ENCODE measurements around the gene SOD2. TPM values are rescaled to one million over a fixed set of nuclear protein-coding genes. Genes with fewer than 3 reads are reported as not detected.
A peak's percentile ranks its signal among the peaks of the same experiment; 100 is the strongest.

SOD2 gene
- total and polyA plus RNA-seq, 9 of the 15 experiments (the other 6 are each of a cell fraction or from before 2014, with no cell fraction given): 39.8 to 140 (median 95.8) TPM

DNA sequence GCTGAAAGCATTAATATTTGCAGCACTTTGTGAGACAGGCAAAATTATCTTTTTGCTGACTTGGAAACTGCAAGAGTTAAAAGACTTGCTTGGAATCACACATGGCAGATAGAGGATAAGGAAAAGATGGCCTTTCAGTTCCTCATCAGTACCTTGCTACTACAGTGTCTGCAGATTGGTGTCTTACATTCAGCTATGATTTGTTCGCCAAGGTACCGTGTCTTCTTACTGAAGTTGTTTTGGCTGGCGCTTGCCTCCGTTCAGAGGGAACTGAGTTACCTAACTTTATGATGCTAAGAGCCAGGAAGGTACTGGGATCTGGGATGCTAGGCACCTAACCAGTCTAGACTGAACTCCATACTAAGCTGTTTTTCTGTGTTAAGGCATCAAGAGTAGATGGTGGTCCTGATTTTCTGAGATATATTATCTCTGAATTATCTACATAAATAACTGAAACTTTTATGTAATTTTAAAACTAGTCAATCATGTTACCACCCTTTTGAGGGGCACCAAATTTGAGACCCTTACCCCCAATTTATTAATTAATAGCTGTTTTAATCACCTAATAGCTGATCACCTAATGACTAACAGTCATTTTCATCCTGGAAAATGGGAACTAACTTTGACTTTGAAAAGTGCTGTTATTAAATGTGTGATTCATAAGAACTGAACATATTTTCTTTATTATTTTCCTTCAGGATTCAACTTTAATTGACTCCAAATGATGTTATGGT is 36.7 kb upstream of the SOD2 start:
- Histone ChIP-seq H3K4me2 (ENCODE audit: insufficient read depth, low read length) (peak overlapping the region; percentile 69), H3K4me1 (replicated peaks in 1 of 2; ENCODE audit: control insufficient read depth in 2 of 2, insufficient read depth in 2 of 2, low read length in 2 of 2) (peaks cover 10 to 12% of the 10 kb centered on the region in 2 experiments; a peak in 4 of 5 replicates), H3K27ac (ENCODE audit: extremely low read depth, low read depth, low read length) (no peak overlapping the region), H3K79me2 (ENCODE audit: control insufficient read depth, insufficient read depth, low read length) (peaks cover 98% of the 10 kb centered on the region), H2AFZ (ENCODE audit: low read depth, low read length) (no peak overlapping the region), H3K9ac (ENCODE audit: insufficient read depth in 1 of 2, low read depth in 2 of 2, low read length in 2 of 2) (peak overlapping the region in 1 of 2 experiments; percentile 97; a peak in 1 of 4 replicates), H3K9me1 (ENCODE audit: control insufficient read depth, insufficient read depth, low read length) (no peaks in the 10 kb centered on the region), H3K4me3 (peak overlapping the region; percentile 88; the same call in 1 of the 2 replicates), H3K9me3 (replicated peaks; ENCODE audit: control insufficient read depth, insufficient read depth, low read depth, low read length) (no peaks in the 10 kb centered on the region), H3K36me3 (ENCODE audit: control insufficient read depth, insufficient read depth, low read length) (peaks cover 29% of the 10 kb centered on the region; the same call in 2 of the 3 replicates), H3K27me3 (ENCODE audit: control insufficient read depth in 2 of 2, insufficient read depth in 2 of 2, low read length in 2 of 2) (no peaks in the 10 kb centered on the region), H4K20me1 (replicated peaks; ENCODE audit: control insufficient read depth, insufficient read depth, low read length) (peaks cover 24% of the 10 kb centered on the region; the same call in 1 of the 2 replicates)
- WGBS (ENCODE audit: insufficient coverage, low coverage, missing lambda C conversion rate): 19% methylated on average over 4 of the region's 4 CpGs
- in situ Hi-C loops (cut with MboI): no loop called here
- FAIRE-seq (peak; percentile 54), DNase-seq (ENCODE audit: extremely low read depth in 1 of 4, low spot score in 3 of 4) (peak in 1 of 4 experiments; percentile 35), ATAC-seq (no peak)
- POLR2A ChIA-PET: interaction anchor here (0.5 to 2.9 kb wide), 7 partner anchors 8 to 249 kb away, joined by 3 to 28 read pairs (median 4); partner anchors contain the start of gene ACAT2
- TF ChIP-seq DACH1 (IDR thresholded peaks at IDR 0.05; ENCODE audit: partially characterized antibody) (peak; percentile 78), ZNF121 (CRISPR knock-in tag; conservative IDR thresholded peaks at IDR 0.05) (no peak), HBP1 (CRISPR knock-in tag; IDR thresholded peaks at IDR 0.05) (no peak), ZFPM2 (CRISPR knock-in tag; IDR thresholded peaks at IDR 0.05) (no peak), PHF20 (IDR thresholded peaks at IDR 0.05; ENCODE audit: partially characterized antibody) (no peak), ZNF316 (IDR thresholded peaks at IDR 0.05) (peak; percentile 36; the same call in 1 of the 2 replicates), NCOA1 (IDR thresholded peaks at IDR 0.05; ENCODE audit: low read depth) (no peak), FOXP1 (CRISPR knock-in tag; IDR thresholded peaks at IDR 0.05) (no peak), SPI1 (IDR thresholded peaks at IDR 0.05; ENCODE audit: borderline replicate concordance, low read depth, low read length) (peak; percentile 18; the same call in 1 of the 2 replicates), ZNF76 (CRISPR knock-in tag; IDR thresholded peaks at IDR 0.05; ENCODE audit: borderline replicate concordance) (no peak), CREB3L1 (IDR thresholded peaks at IDR 0.05; ENCODE audit: borderline replicate concordance, low read depth) (no peak), EWSR1 (IDR thresholded peaks at IDR 0.05; ENCODE audit: borderline replicate concordance, low read depth, partially characterized antibody) (no peak), C11orf30 (IDR thresholded peaks at IDR 0.05; ENCODE audit: low read depth) (peak; percentile 44; the same call in 1 of the 2 replicates), PTBP1 (IDR thresholded peaks at IDR 0.05; ENCODE audit: low read depth, low read length) (no peak)
- no TSS peak for BruUV-seq (replicated peaks)
- CTCF ChIA-PET (ENCODE audit: low intra/inter-chr PET ratio): no interaction called here
- intact Hi-C loops (cut with micrococcal nuclease): loop anchor here (10.0 kb wide), 1 partner anchor 245 kb away; no protein-coding TSS in a partner anchor
